Right ventricle myocardium inferior (tissue), 1 donor: Measurements from ENCODE around the gene HCST. TPM values are rescaled to one million over a fixed set of nuclear protein-coding genes. Genes with fewer than 3 reads are reported as not detected.

Experiments
- ATAC-seq: fragments of 200-7000 bp; cut with Tn5 transposase; one replicate; pipeline ENCODE4 v1.9.1; 2020; ENCODE audit warnings: mild to moderate bottlenecking, moderate library complexity
- DNase-seq: peaks from one replicate; pipeline ENCODE4 v3.0.0; 2021; ENCODE audit errors: missing footprints
- intact Hi-C: fragments of 100-400 bp; cut with DNase I; formaldehyde crosslinking; loops from one replicate; pipeline ENCODE4 v1.11.0; 2022
- total RNA-seq: library from RNA; stranded (reverse); fragmentation: NEBNext Ultra II Directional; extraction: Animal tissue kit (Norgen Biotek cat#: 25700); gene quantifications from one replicate; pipeline ENCODE4 v1.2.1, GENCODE V29; 2021
- donor health status: DM: no; HTN: yes; CAD: no; lungs with severe emphysema.

The HCST gene
- total RNA-seq, 1 donor from 2014 or later = 6.3 TPM

- intact Hi-C loops = no loop called here
- ATAC-seq (no peak), DNase-seq (no peak)
These were observed 42.2 kb downstream of the HCST start for GRCh38 chr19:35944556-35944955.

- ATAC-seq (no peak), DNase-seq (no peak)
- intact Hi-C loops = no loop called here
These were observed 42.9 kb downstream of the HCST start for GRCh38 chr19:35945121-35945790.

GRCh38 chr19:35946203-35946602 lies 43.9 kb downstream of the HCST start:
- ATAC-seq (no peak), DNase-seq (no peak)
- intact Hi-C loops = no loop called here

- intact Hi-C loops = no loop called here
- no peak for ATAC-seq
- no peak for DNase-seq
These were observed 46.8 kb downstream of the HCST start for GRCh38 chr19:35949131-35949530.

Other genes starting within 250 kb of the HCST start
- not detected for gene UPK1A, start 236.0 kb upstream of the HCST start, total RNA-seq
- not detected for gene ZBTB32, start 198.0 kb upstream of the HCST start, total RNA-seq
- gene KMT2B, start 184.5 kb upstream of the HCST start, total RNA-seq = 12.7 TPM
- 5.1 TPM for gene IGFLR1, start 160.1 kb upstream of the HCST start, total RNA-seq
- 19.5 TPM for gene U2AF1L4, start 157.1 kb upstream of the HCST start, total RNA-seq
- gene PSENEN, start 156.9 kb upstream of the HCST start, total RNA-seq = 44.7 TPM
- 8.2 TPM for gene LIN37, start 154.0 kb upstream of the HCST start, total RNA-seq
- gene HSPB6, start 145.5 kb upstream of the HCST start, total RNA-seq = 662 TPM
- gene PROSER3, start 144.4 kb upstream of the HCST start, total RNA-seq = 5.1 TPM
- gene ARHGAP33, start 127.0 kb upstream of the HCST start, total RNA-seq = 4.2 TPM
- not detected for gene PRODH2, start 89.7 kb upstream of the HCST start, total RNA-seq
- not detected for gene NPHS1, start 50.0 kb upstream of the HCST start, total RNA-seq
- not detected for gene KIRREL2, start 45.6 kb upstream of the HCST start, total RNA-seq
- gene APLP1, start 34.0 kb upstream of the HCST start, total RNA-seq = 20.5 TPM
- gene NFKBID, start 2.0 kb upstream of the HCST start, total RNA-seq = 2.1 TPM
- gene TYROBP, start 5.8 kb downstream of the HCST start, total RNA-seq = 34.5 TPM
- gene LRFN3, start 33.8 kb downstream of the HCST start, total RNA-seq = 8.4 TPM
- gene SDHAF1, start 92.7 kb downstream of the HCST start, total RNA-seq = 9.7 TPM
- 0.35 TPM for gene SYNE4, start 106.3 kb downstream of the HCST start, total RNA-seq
- gene ALKBH6, start 111.7 kb downstream of the HCST start, total RNA-seq = 12.1 TPM
- 3.6 TPM for gene CLIP3, start 130.3 kb downstream of the HCST start, total RNA-seq
- gene THAP8, start 151.8 kb downstream of the HCST start, total RNA-seq = 4.1 TPM
- 25.5 TPM for gene WDR62, start 152.4 kb downstream of the HCST start, total RNA-seq
- gene OVOL3, start 208.6 kb downstream of the HCST start, total RNA-seq = not detected
- 145 TPM for gene POLR2I, start 212.3 kb downstream of the HCST start, total RNA-seq
- gene TBCB, start 212.9 kb downstream of the HCST start, total RNA-seq = 114 TPM
- gene CAPNS1, start 237.5 kb downstream of the HCST start, total RNA-seq = 854 TPM
- gene COX7A1, start 249.9 kb downstream of the HCST start, total RNA-seq = 3,337 TPM